ENCODE results near the gene MAP4K3. TPM values are rescaled to one million over a fixed set of nuclear protein-coding genes. Genes with fewer than 3 reads are reported as not detected.

Gene MAP4K3
- total RNA-seq, 1 experiment from 2014 or later = 26.6 TPM

DNA sequence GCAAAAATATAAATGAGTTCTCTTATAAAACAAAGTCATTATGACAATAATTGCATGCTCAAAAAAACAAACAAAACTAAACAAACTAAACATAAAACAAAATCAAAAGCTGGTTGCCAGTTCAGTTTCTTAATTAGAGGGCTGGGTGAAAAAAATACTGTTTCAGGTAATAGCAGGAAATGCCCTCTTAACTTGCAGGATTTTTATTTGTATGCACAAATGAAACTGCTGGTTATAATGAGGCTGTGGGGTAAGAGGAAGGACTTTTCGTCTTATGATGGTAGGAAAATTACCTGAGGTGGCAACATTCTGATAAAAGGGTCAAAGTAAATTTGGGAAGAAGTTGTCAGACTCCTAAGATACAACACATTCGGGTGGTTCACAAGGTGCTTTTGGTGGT lies 171.8 kb downstream of the MAP4K3 start:
- DNase-seq (ENCODE audit: low read depth, low spot score) (no peak), ATAC-seq (no peak)
- POLR2A ChIA-PET = no interaction called here
- Histone ChIP-seq H3K27me3 (ENCODE audit: control insufficient read depth, insufficient read depth, low read length) (no peaks in the 10 kb centered on the region), H3K4me1 (ENCODE audit: control insufficient read depth, insufficient read depth, low read length) (no peaks in the 10 kb centered on the region), H3K27ac (ENCODE audit: low read length) (no peak overlapping the region), H3K36me3 (ENCODE audit: control insufficient read depth, insufficient read depth, low read length) (peaks cover 5% of the 10 kb centered on the region), H3K4me3 (ENCODE audit: low read depth in 2 of 2, low read length in 2 of 2) (no peak overlapping the region), H3K9me3 (ENCODE audit: control insufficient read depth, insufficient read depth, low read depth, low read length) (no peaks in the 10 kb centered on the region)
- CTCF ChIA-PET = no interaction called here
- no TSS peak for BruUV-seq (replicated peaks)
- intact Hi-C loops (cut with micrococcal nuclease; ENCODE audit: unreplicated experiment) (no loop called here), in situ Hi-C loops (cut with HindIII; ENCODE audit: low pct_unique_long_range_greater_than_20kb, low sequenced_read_pairs) (no loop called here)
- TF ChIP-seq SIN3A (IDR thresholded peaks at IDR 0.05; ENCODE audit: borderline replicate concordance, insufficient read depth, low read depth, low read length) (no peak), POLR2AphosphoS5 (IDR thresholded peaks at IDR 0.05; ENCODE audit: low read depth, low read length) (no peak), TCF7L2 (IDR thresholded peaks at IDR 0.05; ENCODE audit: low read depth, low read length) (no peak)
- TF ChIP-seq, protein P1, sequence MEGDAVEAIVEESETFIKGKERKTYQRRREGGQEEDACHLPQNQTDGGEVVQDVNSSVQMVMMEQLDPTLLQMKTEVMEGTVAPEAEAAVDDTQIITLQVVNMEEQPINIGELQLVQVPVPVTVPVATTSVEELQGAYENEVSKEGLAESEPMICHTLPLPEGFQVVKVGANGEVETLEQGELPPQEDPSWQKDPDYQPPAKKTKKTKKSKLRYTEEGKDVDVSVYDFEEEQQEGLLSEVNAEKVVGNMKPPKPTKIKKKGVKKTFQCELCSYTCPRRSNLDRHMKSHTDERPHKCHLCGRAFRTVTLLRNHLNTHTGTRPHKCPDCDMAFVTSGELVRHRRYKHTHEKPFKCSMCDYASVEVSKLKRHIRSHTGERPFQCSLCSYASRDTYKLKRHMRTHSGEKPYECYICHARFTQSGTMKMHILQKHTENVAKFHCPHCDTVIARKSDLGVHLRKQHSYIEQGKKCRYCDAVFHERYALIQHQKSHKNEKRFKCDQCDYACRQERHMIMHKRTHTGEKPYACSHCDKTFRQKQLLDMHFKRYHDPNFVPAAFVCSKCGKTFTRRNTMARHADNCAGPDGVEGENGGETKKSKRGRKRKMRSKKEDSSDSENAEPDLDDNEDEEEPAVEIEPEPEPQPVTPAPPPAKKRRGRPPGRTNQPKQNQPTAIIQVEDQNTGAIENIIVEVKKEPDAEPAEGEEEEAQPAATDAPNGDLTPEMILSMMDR (IDR thresholded peaks at IDR 0.05) = no peak
- TF ChIP-seq, protein P2, sequence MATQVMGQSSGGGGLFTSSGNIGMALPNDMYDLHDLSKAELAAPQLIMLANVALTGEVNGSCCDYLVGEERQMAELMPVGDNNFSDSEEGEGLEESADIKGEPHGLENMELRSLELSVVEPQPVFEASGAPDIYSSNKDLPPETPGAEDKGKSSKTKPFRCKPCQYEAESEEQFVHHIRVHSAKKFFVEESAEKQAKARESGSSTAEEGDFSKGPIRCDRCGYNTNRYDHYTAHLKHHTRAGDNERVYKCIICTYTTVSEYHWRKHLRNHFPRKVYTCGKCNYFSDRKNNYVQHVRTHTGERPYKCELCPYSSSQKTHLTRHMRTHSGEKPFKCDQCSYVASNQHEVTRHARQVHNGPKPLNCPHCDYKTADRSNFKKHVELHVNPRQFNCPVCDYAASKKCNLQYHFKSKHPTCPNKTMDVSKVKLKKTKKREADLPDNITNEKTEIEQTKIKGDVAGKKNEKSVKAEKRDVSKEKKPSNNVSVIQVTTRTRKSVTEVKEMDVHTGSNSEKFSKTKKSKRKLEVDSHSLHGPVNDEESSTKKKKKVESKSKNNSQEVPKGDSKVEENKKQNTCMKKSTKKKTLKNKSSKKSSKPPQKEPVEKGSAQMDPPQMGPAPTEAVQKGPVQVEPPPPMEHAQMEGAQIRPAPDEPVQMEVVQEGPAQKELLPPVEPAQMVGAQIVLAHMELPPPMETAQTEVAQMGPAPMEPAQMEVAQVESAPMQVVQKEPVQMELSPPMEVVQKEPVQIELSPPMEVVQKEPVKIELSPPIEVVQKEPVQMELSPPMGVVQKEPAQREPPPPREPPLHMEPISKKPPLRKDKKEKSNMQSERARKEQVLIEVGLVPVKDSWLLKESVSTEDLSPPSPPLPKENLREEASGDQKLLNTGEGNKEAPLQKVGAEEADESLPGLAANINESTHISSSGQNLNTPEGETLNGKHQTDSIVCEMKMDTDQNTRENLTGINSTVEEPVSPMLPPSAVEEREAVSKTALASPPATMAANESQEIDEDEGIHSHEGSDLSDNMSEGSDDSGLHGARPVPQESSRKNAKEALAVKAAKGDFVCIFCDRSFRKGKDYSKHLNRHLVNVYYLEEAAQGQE (IDR thresholded peaks at IDR 0.05; ENCODE audit: insufficient read depth in 1 of 2, low read depth in 2 of 2, low read length in 1 of 2) = no peak

DNA sequence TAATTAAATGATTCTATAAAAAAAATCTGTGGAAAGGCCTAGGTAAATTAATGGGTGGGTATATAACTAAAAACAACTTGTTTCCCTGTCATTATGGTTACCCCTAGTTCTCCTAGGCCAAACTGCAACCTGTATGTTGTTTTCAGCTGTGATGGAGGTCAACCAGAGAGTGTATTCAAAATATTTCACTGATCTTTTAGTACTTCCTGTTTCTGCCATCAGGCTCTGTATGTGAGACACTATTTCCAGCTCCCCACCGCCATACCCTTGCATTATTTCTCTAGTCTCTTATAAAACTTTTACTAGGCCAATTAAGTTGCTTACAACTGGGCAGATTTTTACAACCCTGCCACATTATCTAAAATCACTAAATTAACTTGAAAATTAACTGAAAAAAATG lies 172.4 kb downstream of the MAP4K3 start:
- BruUV-seq (replicated peaks) = no TSS peak
- ATAC-seq (no peak), DNase-seq (ENCODE audit: low read depth, low spot score) (no peak)
- intact Hi-C loops (cut with micrococcal nuclease; ENCODE audit: unreplicated experiment) = no loop called here
- CTCF ChIA-PET = no interaction called here
- in situ Hi-C loops (cut with HindIII; ENCODE audit: low pct_unique_long_range_greater_than_20kb, low sequenced_read_pairs) = no loop called here
- peaks cover 5% of the 10 kb centered on the region for H3K36me3 ChIP-seq (ENCODE audit: control insufficient read depth, insufficient read depth, low read length)
- TF ChIP-seq TCF7L2 (IDR thresholded peaks at IDR 0.05; ENCODE audit: low read depth, low read length) = no peak
- TF ChIP-seq, protein P2 (IDR thresholded peaks at IDR 0.05; ENCODE audit: insufficient read depth in 1 of 2, low read depth in 2 of 2, low read length in 1 of 2) = no peak
- TF ChIP-seq SIN3A (IDR thresholded peaks at IDR 0.05; ENCODE audit: borderline replicate concordance, insufficient read depth, low read depth, low read length) = no peak
- TF ChIP-seq POLR2AphosphoS5 (IDR thresholded peaks at IDR 0.05; ENCODE audit: low read depth, low read length) = no peak
- TF ChIP-seq, protein P1 (IDR thresholded peaks at IDR 0.05) = no peak
- H3K27me3 ChIP-seq (ENCODE audit: control insufficient read depth, insufficient read depth, low read length) = no peaks in the 10 kb centered on the region
- H3K4me3 ChIP-seq (ENCODE audit: low read depth in 2 of 2, low read length in 2 of 2) = no peak overlapping the region
- H3K9me3 ChIP-seq (ENCODE audit: control insufficient read depth, insufficient read depth, low read depth, low read length) = no peaks in the 10 kb centered on the region
- H3K4me1 ChIP-seq (ENCODE audit: control insufficient read depth, insufficient read depth, low read length) = no peaks in the 10 kb centered on the region
- no peak overlapping the region for H3K27ac ChIP-seq (ENCODE audit: low read length)
- POLR2A ChIA-PET = no interaction called here

All from Panc1 (cell line).